H9 (cell line): ENCODE measurements around the gene BAHD1. TPM values are rescaled to one million over a fixed set of nuclear protein-coding genes. Genes with fewer than 3 reads are reported as not detected.

Experiments used
- DNase-seq: peaks from one replicate; pipeline ENCODE4 v3.0.0-alpha.2; 2017
- H2AFZ ChIP-seq: one replicate; pipeline ENCODE4 v1.6.1; 2013; ENCODE audit warnings: mild to moderate bottlenecking, low read length, control low read depth, moderate library complexity
- H2AK5ac ChIP-seq: 2 replicates; pipeline ENCODE4 v1.6.1; 2013; ENCODE audit warnings: low read length, control low read depth, mixed read lengths; ENCODE audit not compliant: insufficient read length
- H2BK120ac ChIP-seq: one replicate; pipeline ENCODE4 v1.6.1; 2013; ENCODE audit warnings: low read depth, mild to moderate bottlenecking, low read length, control low read depth, inconsistent platforms; ENCODE audit not compliant: poor library complexity, severe bottlenecking
- H2BK12ac ChIP-seq: 2 replicates; pipeline ENCODE4 v1.6.1; 2013; ENCODE audit warnings: low read length, control low read depth, mixed read lengths, low read depth; ENCODE audit not compliant: insufficient read length
- H2BK15ac ChIP-seq: 2 replicates; pipeline ENCODE4 v1.6.1; 2013; ENCODE audit warnings: low read depth, low read length, control low read depth
- H2BK20ac ChIP-seq: one replicate; pipeline ENCODE4 v1.6.1; 2013; ENCODE audit warnings: low read depth, mild to moderate bottlenecking, low read length, control low read depth, inconsistent platforms; ENCODE audit not compliant: poor library complexity, severe bottlenecking
- H2BK5ac ChIP-seq: 2 replicates; pipeline ENCODE4 v1.6.1; 2013; ENCODE audit warnings: low read length, control low read depth, mixed read lengths; ENCODE audit not compliant: insufficient read length
- H3K14ac ChIP-seq: 2 replicates; pipeline ENCODE4 v1.6.1; 2013; ENCODE audit warnings: low read length, control low read depth; ENCODE audit not compliant: insufficient read depth
- H3K18ac ChIP-seq: 2 replicates; pipeline ENCODE4 v1.6.1; 2013; ENCODE audit warnings: low read depth, mild to moderate bottlenecking, mixed read lengths, low read length, control low read depth; ENCODE audit not compliant: insufficient read length
- H3K23ac ChIP-seq: 2 replicates; pipeline ENCODE4 v1.6.1; 2013; ENCODE audit warnings: low read length, control low read depth, mixed read lengths, low read depth; ENCODE audit not compliant: insufficient read length
- H3K23me2 ChIP-seq: 2 replicates; pipeline ENCODE4 v1.6.1; 2013; ENCODE audit warnings: low read depth, mild to moderate bottlenecking, mixed read lengths, low read length, control low read depth; ENCODE audit not compliant: insufficient read length, poor library complexity, severe bottlenecking
- H3K27ac ChIP-seq: 2 replicates; pipeline ENCODE4 v1.5.1; 2013; ENCODE audit warnings: low read length, control low read depth, mixed read lengths, low read depth; ENCODE audit not compliant: insufficient read length
- H3K27me3 ChIP-seq: 2 replicates; pipeline ENCODE4 v1.6.1; 2013; ENCODE audit warnings: low read length, control low read depth, inconsistent platforms; ENCODE audit not compliant: insufficient read depth
- H3K4ac ChIP-seq: 2 replicates; pipeline ENCODE4 v1.6.1; 2013; ENCODE audit warnings: low read depth, mild to moderate bottlenecking, control low read depth, inconsistent platforms, low read length, moderate library complexity
- H3K4me1 ChIP-seq: 2 replicates; pipeline ENCODE4 v1.6.1; 2013; ENCODE audit warnings: low read length, control low read depth, inconsistent platforms; ENCODE audit not compliant: insufficient read depth
- H3K4me2 ChIP-seq: 2 replicates; pipeline ENCODE4 v1.6.1; 2013; ENCODE audit warnings: low read length, control low read depth, mixed read lengths; ENCODE audit not compliant: insufficient read length, insufficient read depth
- H3K56ac ChIP-seq: 2 replicates; pipeline ENCODE4 v1.6.1; 2013; ENCODE audit warnings: low read depth, mild to moderate bottlenecking, mixed read lengths, low read length, control low read depth; ENCODE audit not compliant: insufficient read length
- H3K79me1 ChIP-seq: 2 replicates; pipeline ENCODE4 v1.6.1; 2013; ENCODE audit warnings: low read depth, mild to moderate bottlenecking, moderate library complexity, low read length, control low read depth, inconsistent platforms; ENCODE audit not compliant: insufficient read depth, poor library complexity, severe bottlenecking
- H3K79me2 ChIP-seq: 2 replicates; pipeline ENCODE4 v1.6.1; 2013; ENCODE audit warnings: low read length, control low read depth, inconsistent platforms; ENCODE audit not compliant: insufficient read depth
- H3K9ac ChIP-seq: 2 replicates; pipeline ENCODE4 v1.6.1; 2013; ENCODE audit warnings: low read length, control low read depth, mixed read lengths; ENCODE audit not compliant: insufficient read length; ENCODE audit errors: extremely low read depth
- H3K9me3 ChIP-seq: one replicate; pipeline ENCODE4 v1.6.1; 2013; ENCODE audit warnings: low read depth, low read length, inconsistent platforms; ENCODE audit not compliant: control insufficient read depth
- H3T11ph ChIP-seq: one replicate; pipeline ENCODE4 v1.6.1; 2013; ENCODE audit warnings: mild to moderate bottlenecking, low read length, control low read depth, inconsistent platforms
- H4K20me1 ChIP-seq: one replicate; pipeline ENCODE4 v1.6.1; 2013; ENCODE audit not compliant: control insufficient read depth, insufficient read length, insufficient read depth
- H4K5ac ChIP-seq: 2 replicates; pipeline ENCODE4 v1.6.1; 2013; ENCODE audit warnings: low read depth, mild to moderate bottlenecking, mixed read lengths, low read length, control low read depth; ENCODE audit not compliant: insufficient read length
- H4K8ac ChIP-seq: replicated peaks from 2 replicates; pipeline ENCODE4 v1.6.1; 2013; ENCODE audit warnings: low read length, control low read depth, mixed read lengths, low read depth; ENCODE audit not compliant: insufficient read length
- H4K91ac ChIP-seq: 2 replicates; pipeline ENCODE4 v1.6.1; 2013; ENCODE audit warnings: low read depth, mild to moderate bottlenecking, moderate library complexity, mixed read lengths, low read length, control low read depth; ENCODE audit not compliant: insufficient read length
- H3K27ac Mint-ChIP-seq, 3 experiments: 2 replicates in 2 of 3; 3 replicates in 1 of 3; pipeline ENCODE4 v1.8.0; 2020 to 2021; ENCODE audit warnings: mixed read lengths in 3 of 3, mild to moderate bottlenecking in 1 of 3, moderate library complexity in 1 of 3
- H3K27me3 Mint-ChIP-seq: 2 replicates; pipeline ENCODE4 v1.8.0; 2021; ENCODE audit warnings: low read depth, mild to moderate bottlenecking, moderate library complexity, mixed read lengths
- H3K36me3 Mint-ChIP-seq, 3 experiments: 2 replicates in 2 of 3; 3 replicates in 1 of 3; pipeline ENCODE4 v1.8.0; 2020 to 2021; ENCODE audit warnings: low read depth in 3 of 3, mixed read lengths in 3 of 3; ENCODE audit not compliant: insufficient read depth in 1 of 3
- H3K4me1 Mint-ChIP-seq, 2 experiments: 2 replicates each; pipeline ENCODE4 v1.8.0; 2020; ENCODE audit warnings: mixed read lengths in 2 of 2
- H3K4me3 Mint-ChIP-seq, 2 experiments: 2 replicates in 1 of 2; 3 replicates in 1 of 2; pipeline ENCODE4 v1.8.0; 2020 to 2021; ENCODE audit warnings: mild to moderate bottlenecking in 2 of 2, mixed read lengths in 2 of 2, moderate library complexity in 1 of 2
- H3K9me3 Mint-ChIP-seq, 2 experiments: 2 replicates in 1 of 2; 3 replicates in 1 of 2; pipeline ENCODE4 v1.8.0; 2020; ENCODE audit warnings: mild to moderate bottlenecking in 2 of 2, mixed read lengths in 2 of 2, moderate library complexity in 1 of 2
- CTCF ChIP-seq: fragments of 200-600 bp; sonication (generic); conservative IDR thresholded peaks from 3 replicates; pipeline ENCODE4 v1.8.0; 2021; ENCODE audit warnings: antibody characterized with exemption, mild to moderate bottlenecking
- WGBS: extraction: QIAGEN DNeasy Blood & Tissue Kit; methylation state at CpG from one replicate; pipeline ENCODE4 v1.1.7; 2013; ENCODE audit warnings: missing lambda C conversion rate, low lambda C conversion rate, mixed read lengths; ENCODE audit not compliant: insufficient read length; ENCODE audit errors: extremely low coverage; 5-methylcytosine and 5-hydroxymethylcytosine counted together
- total RNA-seq: library from RNA; stranded (reverse); gene quantifications from 2 replicates; pipeline ENCODE4 v1.2.1, GENCODE V29; 2021

Gene BAHD1
- total RNA-seq, 1 experiment from 2014 or later = 54.1 TPM

- Histone ChIP-seq H2AK5ac (no peak overlapping the region), H2AFZ (no peak overlapping the region), H3K23me2 (no peaks in the 10 kb centered on the region), H4K91ac (no peak overlapping the region), H3K79me2 (no peaks in the 10 kb centered on the region), H3K9me3 (no peaks in the 10 kb centered on the region), H4K20me1 (no peaks in the 10 kb centered on the region), H3K27me3 (no peaks in the 10 kb centered on the region), H3K4me1 (no peaks in the 10 kb centered on the region), H3K4me2 (no peak overlapping the region), H4K8ac (no peak overlapping the region), H3T11ph (no peak overlapping the region), H2BK12ac (no peak overlapping the region), H2BK5ac (no peak overlapping the region), H3K23ac (no peak overlapping the region), H3K4ac (no peak overlapping the region), H3K27ac (no peak overlapping the region), H3K56ac (no peak overlapping the region), H3K18ac (no peak overlapping the region), H3K79me1 (no peaks in the 10 kb centered on the region), H3K14ac (no peak overlapping the region), H4K5ac (no peak overlapping the region), H2BK20ac (no peak overlapping the region), H2BK120ac (no peak overlapping the region), H2BK15ac (no peak overlapping the region), H3K9ac (no peak overlapping the region)
- Mint-ChIP-seq H3K4me1 (no peaks in the 10 kb centered on the region), H3K27me3 (no peaks in the 10 kb centered on the region), H3K4me3 (no peak overlapping the region; a peak in 1 of 5 replicates), H3K27ac (no peak overlapping the region), H3K9me3 (no peaks in the 10 kb centered on the region), H3K36me3 (peaks cover 5 to 16% (median 7%) of the 10 kb centered on the region in 3 experiments; a peak in 6 of 7 replicates)
- no peak for TF ChIP-seq CTCF
- WGBS = no CpG with 5 or more reads among the region's 4 CpGs
- DNase-seq = no peak
These were observed 42.3 kb upstream of the BAHD1 start for GRCh38 chr15:40398413-40398873.
